ENCODE measurements around the gene EVI5L.

The EVI5L gene

DNA sequence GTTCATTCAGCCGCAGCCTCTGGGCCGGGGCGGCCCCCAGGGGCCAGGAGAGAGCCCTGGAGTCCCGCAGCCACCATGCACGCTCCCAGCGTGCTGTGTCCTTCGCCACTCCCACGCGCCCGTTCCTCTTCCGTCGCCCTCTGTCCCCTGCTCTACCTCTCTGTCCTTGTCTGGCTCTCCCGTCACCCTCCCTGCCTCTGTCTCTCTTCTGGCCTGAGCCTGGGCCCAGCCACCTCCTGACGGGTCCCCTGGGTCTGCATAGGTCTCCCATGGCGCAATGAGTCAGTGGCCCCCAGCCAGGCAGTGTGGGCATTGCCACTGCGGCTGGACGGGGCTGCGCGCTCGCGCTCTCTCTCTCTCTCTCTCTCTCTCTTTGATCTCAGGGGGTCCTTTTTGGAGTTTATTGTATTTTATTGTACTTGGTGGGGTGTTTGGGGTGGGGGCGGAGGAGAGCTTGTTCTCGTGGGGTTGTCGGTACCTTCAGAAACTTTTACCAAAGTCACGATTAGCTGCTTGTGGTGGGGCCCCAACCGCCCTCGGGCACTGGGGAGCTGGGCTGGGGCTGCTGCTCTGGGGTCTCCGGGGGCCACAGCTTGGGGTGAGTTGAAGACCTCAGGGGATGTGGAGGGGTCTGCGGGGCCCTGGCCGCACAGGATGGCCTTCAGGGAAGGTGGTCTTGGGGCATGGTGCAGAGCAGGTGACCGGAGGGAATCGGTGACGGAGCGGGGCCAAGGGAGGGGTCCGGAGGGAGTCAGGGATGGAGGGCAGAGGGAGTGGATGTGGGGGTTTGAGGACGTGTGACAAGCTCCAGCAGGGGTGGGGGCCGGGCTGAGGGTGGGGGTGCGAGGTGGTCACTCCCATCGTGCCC lies 82.9 kb downstream of the EVI5L start:
- DNase-seq (ENCODE audit: low read depth) = no peak

DNA sequence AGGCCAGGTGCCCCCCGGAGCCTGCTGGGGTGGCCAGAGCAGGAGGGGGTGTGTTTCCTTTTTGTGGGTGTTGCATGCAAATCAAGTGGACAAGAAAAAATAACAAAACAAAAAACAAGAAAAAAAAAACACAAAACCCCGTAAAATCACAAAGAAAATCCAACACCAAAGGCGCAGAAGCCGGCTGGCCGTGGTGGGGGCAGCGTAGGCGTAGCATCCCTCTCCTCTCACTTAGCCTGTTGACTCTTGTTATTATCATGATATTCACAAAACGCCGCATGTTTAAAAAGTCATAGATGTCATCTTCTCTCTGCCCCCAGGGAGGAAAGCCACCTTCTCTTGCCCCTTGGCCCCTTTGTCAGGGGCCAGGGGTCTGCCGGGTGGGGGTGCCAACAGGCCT lies 83.6 kb downstream of the EVI5L start:
- DNase-seq (ENCODE audit: low read depth) = no peak

DNA sequence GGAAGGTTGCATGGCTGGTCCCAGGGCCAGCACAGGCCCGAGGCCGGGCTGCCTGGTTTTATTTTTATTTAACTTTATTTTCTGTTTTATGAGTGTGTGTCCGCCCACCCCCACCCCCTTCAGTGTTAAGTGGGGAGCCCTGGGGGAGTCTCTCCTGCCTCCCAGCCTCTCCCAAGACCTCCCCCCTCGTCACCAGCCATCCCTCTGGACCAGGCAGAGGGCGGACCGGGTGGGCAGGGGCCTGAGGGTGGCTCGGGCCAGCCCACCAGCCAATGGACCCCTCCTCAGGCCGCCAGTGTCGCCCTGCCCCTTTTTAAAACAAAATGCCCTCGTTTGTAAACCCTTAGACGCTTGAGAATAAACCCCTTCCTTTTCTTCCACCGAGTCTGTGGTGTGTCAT lies 84.1 kb downstream of the EVI5L start:
- no peak for DNase-seq (ENCODE audit: low read depth)
